ENCODE measurements around the gene CTH.
"Not testable (repeated sequence)": the region's sequence is repeated elsewhere in the genome, so short reads cannot be mapped to it uniquely, and the experiment has no call there.

CTH gene

GRCh38 chr1:70409136-70409535 is 1.9 kb upstream of the CTH start:
- no peak overlapping the region for H3K9ac ChIP-seq (ENCODE audit: low read depth, low read length)
- H3K27me3 ChIP-seq (ENCODE audit: control insufficient read depth, insufficient read depth, low read length) = no peaks in the 10 kb centered on the region
- H3K4me3 ChIP-seq (ENCODE audit: low read depth, low read length) = no peak overlapping the region
- H3K27ac ChIP-seq (ENCODE audit: low read depth, low read length) = no peak overlapping the region
- 0 out of 2 replicates have a peak, but pooled peaks cover 12% of the 10 kb centered on the region for H3K4me1 ChIP-seq (ENCODE audit: control insufficient read depth, insufficient read depth, low read length)
- no peaks in the 10 kb centered on the region for H3K9me3 ChIP-seq (ENCODE audit: control insufficient read depth, insufficient read depth, low read length)
- H3K36me3 ChIP-seq (ENCODE audit: control insufficient read depth, insufficient read depth, low read length) = no peaks in the 10 kb centered on the region

DNA sequence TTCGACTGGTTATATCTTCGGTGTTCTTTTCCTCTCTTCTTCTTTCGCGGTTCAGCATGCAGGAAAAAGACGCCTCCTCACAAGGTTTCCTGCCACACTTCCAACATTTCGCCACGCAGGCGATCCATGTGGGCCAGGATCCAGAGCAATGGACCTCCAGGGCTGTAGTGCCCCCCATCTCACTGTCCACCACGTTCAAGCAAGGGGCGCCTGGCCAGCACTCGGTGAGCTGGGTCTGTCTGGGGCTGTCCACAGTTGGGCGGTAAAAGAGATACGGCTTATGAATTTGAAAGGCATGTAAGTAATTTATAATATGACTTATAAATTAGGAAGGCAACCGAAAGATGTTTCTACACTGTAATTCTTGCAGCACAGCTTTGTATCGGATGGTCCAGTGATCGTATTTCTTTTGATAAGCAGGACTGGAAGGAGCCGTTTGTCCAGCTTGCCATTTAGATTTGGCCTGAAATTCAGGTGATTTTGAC is 334 bp downstream of the CTH start:
- peak overlapping the region; percentile 98 for H3K27ac ChIP-seq (ENCODE audit: low read depth, low read length)
- no peaks in the 10 kb centered on the region for H3K9me3 ChIP-seq (ENCODE audit: control insufficient read depth, insufficient read depth, low read length)
- no peaks in the 10 kb centered on the region for H3K27me3 ChIP-seq (ENCODE audit: control insufficient read depth, insufficient read depth, low read length)
- peak overlapping the region; percentile 91 for H3K9ac ChIP-seq (ENCODE audit: low read depth, low read length)
- H3K4me1 ChIP-seq (ENCODE audit: control insufficient read depth, insufficient read depth, low read length) = 0 out of 2 replicates have a peak, but pooled peaks cover 12% of the 10 kb centered on the region
- peaks cover 19% of the 10 kb centered on the region for H3K36me3 ChIP-seq (ENCODE audit: control insufficient read depth, insufficient read depth, low read length)
- peak overlapping the region; percentile 89 for H3K4me3 ChIP-seq (ENCODE audit: low read depth, low read length)

GRCh38 chr1:70415882-70416281 is 4.8 kb downstream of the CTH start:
- no peaks in the 10 kb centered on the region for H3K27me3 ChIP-seq (ENCODE audit: control insufficient read depth, insufficient read depth, low read length)
- H3K4me3 ChIP-seq (ENCODE audit: low read depth, low read length) = no peak overlapping the region
- peaks cover 51% of the 10 kb centered on the region for H3K36me3 ChIP-seq (ENCODE audit: control insufficient read depth, insufficient read depth, low read length)
- no peaks in the 10 kb centered on the region for H3K9me3 ChIP-seq (ENCODE audit: control insufficient read depth, insufficient read depth, low read length)
- H3K4me1 ChIP-seq (ENCODE audit: control insufficient read depth, insufficient read depth, low read length) = 0 out of 2 replicates have a peak, but pooled peaks cover 7% of the 10 kb centered on the region
- H3K9ac ChIP-seq (ENCODE audit: low read depth, low read length) = no peak overlapping the region
- no peak overlapping the region for H3K27ac ChIP-seq (ENCODE audit: low read depth, low read length)

GRCh38 chr1:70418973-70419734 is 8.1 kb downstream of the CTH start:
- H3K4me3 ChIP-seq (ENCODE audit: low read depth, low read length) = not testable (repeated sequence)

GRCh38 chr1:70420320-70420719 is 9.3 kb downstream of the CTH start:
- H3K4me3 ChIP-seq (ENCODE audit: low read depth, low read length) = no peak overlapping the region
- no peaks in the 10 kb centered on the region for H3K9me3 ChIP-seq (ENCODE audit: control insufficient read depth, insufficient read depth, low read length)
- no peak overlapping the region for H3K9ac ChIP-seq (ENCODE audit: low read depth, low read length)
- H3K27me3 ChIP-seq (ENCODE audit: control insufficient read depth, insufficient read depth, low read length) = no peaks in the 10 kb centered on the region
- H3K36me3 ChIP-seq (ENCODE audit: control insufficient read depth, insufficient read depth, low read length) = peaks cover 85% of the 10 kb centered on the region
- 0 out of 2 replicates have a peak, but pooled peaks cover 3% of the 10 kb centered on the region for H3K4me1 ChIP-seq (ENCODE audit: control insufficient read depth, insufficient read depth, low read length)
- no peak overlapping the region for H3K27ac ChIP-seq (ENCODE audit: low read depth, low read length)

More at GRCh38 chr1:70418973-70419734, 8.1 kb downstream of the CTH start:
- not testable (repeated sequence) for H3K4me1 ChIP-seq (ENCODE audit: control insufficient read depth, insufficient read depth, low read length); H3K27ac ChIP-seq (ENCODE audit: low read depth, low read length); H3K9ac ChIP-seq (ENCODE audit: low read depth, low read length); H3K9me3 ChIP-seq (ENCODE audit: control insufficient read depth, insufficient read depth, low read length); H3K27me3 ChIP-seq (ENCODE audit: control insufficient read depth, insufficient read depth, low read length)
- H3K36me3 ChIP-seq (ENCODE audit: control insufficient read depth, insufficient read depth, low read length) = peaks cover 84% of the 10 kb centered on the region

- no peaks in the 10 kb centered on the region for H3K9me3 ChIP-seq (ENCODE audit: control insufficient read depth, insufficient read depth, low read length)
- H3K9ac ChIP-seq (ENCODE audit: low read depth, low read length) = no peak overlapping the region
- no peaks in the 10 kb centered on the region for H3K27me3 ChIP-seq (ENCODE audit: control insufficient read depth, insufficient read depth, low read length)
- no peak overlapping the region for H3K4me3 ChIP-seq (ENCODE audit: low read depth, low read length)
- H3K4me1 ChIP-seq (ENCODE audit: control insufficient read depth, insufficient read depth, low read length) = peaks cover 6% of the 10 kb centered on the region; the same call in 1 of the 2 replicates
- peaks cover 91% of the 10 kb centered on the region for H3K36me3 ChIP-seq (ENCODE audit: control insufficient read depth, insufficient read depth, low read length)
- no peak overlapping the region for H3K27ac ChIP-seq (ENCODE audit: low read depth, low read length)
These were observed 15.4 kb downstream of the CTH start for GRCh38 chr1:70426154-70427131.

- H3K4me1 ChIP-seq (ENCODE audit: control insufficient read depth, insufficient read depth, low read length) = peaks cover 6% of the 10 kb centered on the region; the same call in 1 of the 2 replicates
- no peaks in the 10 kb centered on the region for H3K27me3 ChIP-seq (ENCODE audit: control insufficient read depth, insufficient read depth, low read length)
- no peak overlapping the region for H3K9ac ChIP-seq (ENCODE audit: low read depth, low read length)
- H3K4me3 ChIP-seq (ENCODE audit: low read depth, low read length) = no peak overlapping the region
- H3K27ac ChIP-seq (ENCODE audit: low read depth, low read length) = no peak overlapping the region
- peaks cover 89% of the 10 kb centered on the region for H3K36me3 ChIP-seq (ENCODE audit: control insufficient read depth, insufficient read depth, low read length)
- no peaks in the 10 kb centered on the region for H3K9me3 ChIP-seq (ENCODE audit: control insufficient read depth, insufficient read depth, low read length)
These were observed 16.9 kb downstream of the CTH start for GRCh38 chr1:70427976-70428375.

DNA sequence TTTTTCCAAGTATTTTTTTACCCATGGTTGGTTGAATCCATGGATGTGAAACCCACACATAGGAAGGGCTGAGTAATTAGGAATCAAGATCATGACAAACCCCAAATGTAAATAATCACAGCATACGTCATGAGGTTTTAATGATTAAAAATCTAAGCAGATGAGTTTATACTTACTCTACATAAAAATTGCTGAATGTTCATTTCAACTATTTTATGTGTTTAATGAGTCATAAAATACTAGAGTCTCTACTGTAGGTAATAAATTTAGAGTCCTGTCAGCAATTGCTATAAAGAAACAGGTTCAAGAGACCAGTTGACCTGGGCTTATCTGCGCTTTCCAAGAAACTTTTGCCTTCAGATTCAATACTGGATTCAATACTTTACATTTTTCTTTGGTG is 18.2 kb downstream of the CTH start:
- Histone ChIP-seq H3K4me3 (ENCODE audit: low read depth, low read length) (no peak overlapping the region), H3K27me3 (ENCODE audit: control insufficient read depth, insufficient read depth, low read length) (no peaks in the 10 kb centered on the region), H3K9ac (ENCODE audit: low read depth, low read length) (no peak overlapping the region), H3K9me3 (ENCODE audit: control insufficient read depth, insufficient read depth, low read length) (no peaks in the 10 kb centered on the region), H3K36me3 (ENCODE audit: control insufficient read depth, insufficient read depth, low read length) (peaks cover 89% of the 10 kb centered on the region), H3K27ac (ENCODE audit: low read depth, low read length) (no peak overlapping the region), H3K4me1 (ENCODE audit: control insufficient read depth, insufficient read depth, low read length) (peaks cover 6% of the 10 kb centered on the region; the same call in 1 of the 2 replicates)

- H3K27me3 ChIP-seq (ENCODE audit: control insufficient read depth, insufficient read depth, low read length) = no peaks in the 10 kb centered on the region
- H3K9me3 ChIP-seq (ENCODE audit: control insufficient read depth, insufficient read depth, low read length) = no peaks in the 10 kb centered on the region
- no peak overlapping the region for H3K27ac ChIP-seq (ENCODE audit: low read depth, low read length)
- H3K4me3 ChIP-seq (ENCODE audit: low read depth, low read length) = no peak overlapping the region
- H3K36me3 ChIP-seq (ENCODE audit: control insufficient read depth, insufficient read depth, low read length) = peaks cover 90% of the 10 kb centered on the region
- no peak overlapping the region for H3K9ac ChIP-seq (ENCODE audit: low read depth, low read length)
- peaks cover 6% of the 10 kb centered on the region; the same call in 1 of the 2 replicates for H3K4me1 ChIP-seq (ENCODE audit: control insufficient read depth, insufficient read depth, low read length)
These were observed 18.7 kb downstream of the CTH start for GRCh38 chr1:70429757-70430156.

DNA sequence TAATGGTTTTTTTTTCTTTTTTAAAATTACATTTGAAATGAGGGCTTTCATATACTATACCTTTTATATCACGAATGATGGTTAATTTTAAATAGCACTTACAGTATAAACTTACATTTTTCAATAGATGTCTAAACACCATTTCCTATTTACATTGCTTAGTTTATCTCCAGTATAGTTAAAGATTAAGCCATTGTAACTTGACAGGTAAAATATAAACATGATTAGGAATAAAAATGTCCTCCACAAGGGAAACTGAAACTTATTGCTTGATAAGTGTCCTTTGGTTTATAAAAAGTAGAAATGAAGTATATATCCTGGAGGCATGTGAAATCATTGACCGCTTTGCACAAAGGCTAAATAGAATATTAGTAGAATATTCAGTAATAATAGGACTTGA is 20.2 kb downstream of the CTH start:
- Histone ChIP-seq H3K36me3 (ENCODE audit: control insufficient read depth, insufficient read depth, low read length) (peaks cover 90% of the 10 kb centered on the region), H3K27ac (ENCODE audit: low read depth, low read length) (no peak overlapping the region), H3K9me3 (ENCODE audit: control insufficient read depth, insufficient read depth, low read length) (no peaks in the 10 kb centered on the region), H3K4me1 (ENCODE audit: control insufficient read depth, insufficient read depth, low read length) (peaks cover 5% of the 10 kb centered on the region; the same call in 1 of the 2 replicates), H3K9ac (ENCODE audit: low read depth, low read length) (no peak overlapping the region), H3K4me3 (ENCODE audit: low read depth, low read length) (no peak overlapping the region), H3K27me3 (ENCODE audit: control insufficient read depth, insufficient read depth, low read length) (no peaks in the 10 kb centered on the region)
